ENCODE measurements around the gene SLC25A21. TPM values are rescaled to one million over a fixed set of nuclear protein-coding genes. Genes with fewer than 3 reads are reported as not detected.

Gene SLC25A21
- total RNA-seq, 4 donors from 2014 or later: 0.67 to 2.1 (median 0.91) TPM

DNA sequence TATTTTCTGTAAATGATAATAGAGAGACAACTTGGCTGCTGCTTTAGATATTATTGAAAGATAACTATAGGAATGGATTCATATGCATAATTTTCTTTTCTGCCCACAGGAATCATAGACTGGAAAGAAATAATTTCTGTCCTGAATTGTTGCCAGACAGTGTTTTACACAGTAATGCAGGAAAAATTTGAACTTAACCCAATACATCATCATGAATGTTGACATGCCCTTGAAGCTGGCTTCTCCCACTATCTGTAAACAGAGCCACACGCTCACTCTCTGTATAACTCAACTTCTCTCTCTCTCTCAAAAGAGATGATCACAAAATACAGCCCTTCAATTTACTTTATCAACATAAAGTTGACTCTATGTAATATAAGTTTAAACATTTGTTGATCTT, 454.2 kb downstream of the SLC25A21 start:
- intact Hi-C loops (cut with DNase I): no loop called here
- 74 to 76% methylated on average over 1 of the region's 1 CpG for WGBS, 2 donors

GRCh38 chr14:36717363-36717762, 455.0 kb downstream of the SLC25A21 start:
- Histone ChIP-seq H3K27me3 (no peaks in the 10 kb centered on the region), H3K4me1 (peaks cover 0 to 9% (median 0%) of the 10 kb centered on the region in 3 donors), H3K9me3 (no peaks in the 10 kb centered on the region), H3K27ac (no peak overlapping the region), H3K36me3 (no peaks in the 10 kb centered on the region), H3K4me3 (no peak overlapping the region)
- intact Hi-C loops (cut with DNase I): no loop called here
- 52 to 59% methylated on average over 5 of the region's 5 CpGs for WGBS, 2 donors
- no peak for DNase-seq
- TF ChIP-seq, protein P1, sequence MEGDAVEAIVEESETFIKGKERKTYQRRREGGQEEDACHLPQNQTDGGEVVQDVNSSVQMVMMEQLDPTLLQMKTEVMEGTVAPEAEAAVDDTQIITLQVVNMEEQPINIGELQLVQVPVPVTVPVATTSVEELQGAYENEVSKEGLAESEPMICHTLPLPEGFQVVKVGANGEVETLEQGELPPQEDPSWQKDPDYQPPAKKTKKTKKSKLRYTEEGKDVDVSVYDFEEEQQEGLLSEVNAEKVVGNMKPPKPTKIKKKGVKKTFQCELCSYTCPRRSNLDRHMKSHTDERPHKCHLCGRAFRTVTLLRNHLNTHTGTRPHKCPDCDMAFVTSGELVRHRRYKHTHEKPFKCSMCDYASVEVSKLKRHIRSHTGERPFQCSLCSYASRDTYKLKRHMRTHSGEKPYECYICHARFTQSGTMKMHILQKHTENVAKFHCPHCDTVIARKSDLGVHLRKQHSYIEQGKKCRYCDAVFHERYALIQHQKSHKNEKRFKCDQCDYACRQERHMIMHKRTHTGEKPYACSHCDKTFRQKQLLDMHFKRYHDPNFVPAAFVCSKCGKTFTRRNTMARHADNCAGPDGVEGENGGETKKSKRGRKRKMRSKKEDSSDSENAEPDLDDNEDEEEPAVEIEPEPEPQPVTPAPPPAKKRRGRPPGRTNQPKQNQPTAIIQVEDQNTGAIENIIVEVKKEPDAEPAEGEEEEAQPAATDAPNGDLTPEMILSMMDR (IDR thresholded peaks at IDR 0.05): peak in 1 of 6 experiments; percentile 5
- TF ChIP-seq POLR2A (IDR thresholded peaks at IDR 0.05): no peak

More for the DNA sequence above, 454.2 kb downstream of the SLC25A21 start:
- TF ChIP-seq POLR2A (IDR thresholded peaks at IDR 0.05): no peak
- TF ChIP-seq, protein P1 (IDR thresholded peaks at IDR 0.05): no peak
- no peaks in the 10 kb centered on the region for H3K36me3 ChIP-seq
- peaks cover 0 to 9% (median 0%) of the 10 kb centered on the region in 3 donors for H3K4me1 ChIP-seq
- no peak overlapping the region for H3K4me3 ChIP-seq
- no peak overlapping the region for H3K27ac ChIP-seq
- DNase-seq: no peak
- no peaks in the 10 kb centered on the region for H3K9me3 ChIP-seq
- no peaks in the 10 kb centered on the region for H3K27me3 ChIP-seq

GRCh38 chr14:36716614-36717184, 455.7 kb downstream of the SLC25A21 start:
- no peaks in the 10 kb centered on the region for H3K36me3 ChIP-seq
- H3K27me3 ChIP-seq: no peaks in the 10 kb centered on the region
- DNase-seq: no peak
- no peak overlapping the region for H3K4me3 ChIP-seq
- WGBS, 2 donors: 27 to 36% methylated on average over 6 to 7 of the region's 7 CpGs
- H3K9me3 ChIP-seq: no peaks in the 10 kb centered on the region
- TF ChIP-seq, protein P1 (IDR thresholded peaks at IDR 0.05): no peak
- TF ChIP-seq POLR2A (IDR thresholded peaks at IDR 0.05): no peak
- H3K4me1 ChIP-seq: peaks cover 0 to 9% (median 0%) of the 10 kb centered on the region in 3 donors
- intact Hi-C loops (cut with DNase I): no loop called here
- H3K27ac ChIP-seq: no peak overlapping the region

DNA sequence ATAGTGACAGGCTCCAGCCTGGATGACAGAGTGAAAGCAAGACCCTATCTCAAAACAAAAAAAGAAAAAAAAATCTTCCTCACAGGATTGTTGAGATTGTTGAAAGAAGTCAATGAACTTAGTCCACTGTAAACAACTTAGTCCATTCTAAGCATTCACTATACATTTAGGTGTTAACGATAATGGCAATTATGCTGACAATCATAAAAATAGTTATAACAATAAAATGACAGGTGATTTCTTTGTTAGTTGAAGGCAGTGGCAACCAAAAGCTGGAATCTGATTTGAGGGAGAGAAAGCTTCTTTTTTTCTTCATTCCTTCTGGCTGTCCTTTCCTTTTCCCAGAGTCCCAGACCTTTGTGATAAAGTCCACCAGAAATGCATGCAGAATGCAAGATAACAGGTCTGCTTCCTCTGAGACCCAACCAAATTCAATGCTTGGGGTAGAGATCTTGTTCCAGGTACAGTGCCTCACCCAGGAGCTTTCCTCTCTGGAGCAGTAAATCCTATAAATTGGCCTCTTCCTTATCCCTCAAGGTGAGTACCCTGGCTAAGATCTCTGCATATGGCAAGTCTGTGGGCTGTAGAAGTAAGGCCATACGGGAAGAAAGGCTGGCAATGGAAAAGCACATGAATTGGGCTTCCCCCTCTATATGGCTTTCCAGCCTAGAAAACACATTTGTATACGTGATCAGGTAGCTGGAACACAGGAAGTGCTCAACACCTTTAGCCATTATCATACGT, 458.3 kb downstream of the SLC25A21 start:
- no peak overlapping the region for H3K27ac ChIP-seq
- no peak for TF ChIP-seq POLR2A (IDR thresholded peaks at IDR 0.05)
- TF ChIP-seq, protein P1 (IDR thresholded peaks at IDR 0.05): no peak
- intact Hi-C loops (cut with DNase I): no loop called here
- DNase-seq: no peak
- no peak overlapping the region for H3K4me3 ChIP-seq
- H3K36me3 ChIP-seq: no peaks in the 10 kb centered on the region
- no peaks in the 10 kb centered on the region for H3K27me3 ChIP-seq
- H3K4me1 ChIP-seq: peaks cover 0 to 9% (median 0%) of the 10 kb centered on the region in 3 donors
- WGBS, 2 donors: 77 to 80% methylated on average over 3 to 4 of the region's 4 CpGs
- no peaks in the 10 kb centered on the region for H3K9me3 ChIP-seq

- no peaks in the 10 kb centered on the region for H3K27me3 ChIP-seq
- H3K4me1 ChIP-seq: no peaks in the 10 kb centered on the region
- DNase-seq: no peak
- H3K9me3 ChIP-seq: no peaks in the 10 kb centered on the region
- no peaks in the 10 kb centered on the region for H3K36me3 ChIP-seq
- no peak overlapping the region for H3K27ac ChIP-seq
- no peak overlapping the region for H3K4me3 ChIP-seq
- TF ChIP-seq POLR2A (IDR thresholded peaks at IDR 0.05): no peak
- TF ChIP-seq, protein P1 (IDR thresholded peaks at IDR 0.05): no peak
- intact Hi-C loops (cut with DNase I): no loop called here
Measured at GRCh38 chr14:36707570-36707969, 464.8 kb downstream of the SLC25A21 start.

Data from esophagus squamous epithelium (tissue), 5 donors.